ENCODE data around the gene PCDH19. TPM values are rescaled to one million over a fixed set of nuclear protein-coding genes. Genes with fewer than 3 reads are reported as not detected.

PCDH19 gene
- total RNA-seq, 1 donor from 2014 or later = 47.5 TPM

DNA sequence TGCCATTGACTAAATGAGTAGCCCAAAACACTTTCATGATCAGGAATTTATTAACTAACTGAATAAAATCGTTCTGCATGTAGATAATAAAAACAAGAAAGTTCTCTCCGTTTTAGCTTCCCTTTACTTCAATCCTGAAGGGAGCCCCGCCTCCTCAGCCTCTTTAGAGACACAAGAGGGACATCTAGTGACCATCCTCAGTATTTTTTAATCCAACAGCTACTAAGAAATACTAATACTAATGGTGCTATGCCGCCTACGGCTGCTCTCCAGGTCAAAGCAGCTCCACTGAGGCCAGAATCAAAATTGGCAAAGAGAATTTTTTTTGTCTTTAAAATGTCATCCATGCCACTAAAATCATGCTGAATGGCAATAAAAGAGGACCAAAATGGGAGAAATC is 3.2 kb upstream of the PCDH19 start:
- no peaks in the 10 kb centered on the region for H3K9me3 Mint-ChIP-seq (ENCODE audit: low read depth)
- peak overlapping the region; percentile 56 for H3K4me3 Mint-ChIP-seq (ENCODE audit: low read depth)
- TF ChIP-seq, protein P1, sequence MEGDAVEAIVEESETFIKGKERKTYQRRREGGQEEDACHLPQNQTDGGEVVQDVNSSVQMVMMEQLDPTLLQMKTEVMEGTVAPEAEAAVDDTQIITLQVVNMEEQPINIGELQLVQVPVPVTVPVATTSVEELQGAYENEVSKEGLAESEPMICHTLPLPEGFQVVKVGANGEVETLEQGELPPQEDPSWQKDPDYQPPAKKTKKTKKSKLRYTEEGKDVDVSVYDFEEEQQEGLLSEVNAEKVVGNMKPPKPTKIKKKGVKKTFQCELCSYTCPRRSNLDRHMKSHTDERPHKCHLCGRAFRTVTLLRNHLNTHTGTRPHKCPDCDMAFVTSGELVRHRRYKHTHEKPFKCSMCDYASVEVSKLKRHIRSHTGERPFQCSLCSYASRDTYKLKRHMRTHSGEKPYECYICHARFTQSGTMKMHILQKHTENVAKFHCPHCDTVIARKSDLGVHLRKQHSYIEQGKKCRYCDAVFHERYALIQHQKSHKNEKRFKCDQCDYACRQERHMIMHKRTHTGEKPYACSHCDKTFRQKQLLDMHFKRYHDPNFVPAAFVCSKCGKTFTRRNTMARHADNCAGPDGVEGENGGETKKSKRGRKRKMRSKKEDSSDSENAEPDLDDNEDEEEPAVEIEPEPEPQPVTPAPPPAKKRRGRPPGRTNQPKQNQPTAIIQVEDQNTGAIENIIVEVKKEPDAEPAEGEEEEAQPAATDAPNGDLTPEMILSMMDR (IDR thresholded peaks at IDR 0.05; ENCODE audit: unreplicated experiment) = peak; percentile 81
- H3K36me3 Mint-ChIP-seq (ENCODE audit: insufficient read depth) = peaks cover under 1% of the 10 kb centered on the region
- peaks cover 52% of the 10 kb centered on the region for H3K27me3 Mint-ChIP-seq
- H3K4me1 Mint-ChIP-seq (ENCODE audit: low read depth) = peaks cover 37% of the 10 kb centered on the region
- H3K27ac Mint-ChIP-seq = no peak overlapping the region
- no peak for DNase-seq (ENCODE audit: low spot score, unreplicated experiment)

GRCh38 chrX:100411802-100412715 is 2.0 kb upstream of the PCDH19 start:
- no peak overlapping the region for H3K27ac Mint-ChIP-seq
- DNase-seq (ENCODE audit: low spot score, unreplicated experiment) = no peak
- peaks cover 58% of the 10 kb centered on the region for H3K27me3 Mint-ChIP-seq
- peaks cover 1% of the 10 kb centered on the region for H3K9me3 Mint-ChIP-seq (ENCODE audit: low read depth)
- TF ChIP-seq, protein P1 (IDR thresholded peaks at IDR 0.05; ENCODE audit: unreplicated experiment) = no peak
- peaks cover 9% of the 10 kb centered on the region for H3K36me3 Mint-ChIP-seq (ENCODE audit: insufficient read depth)
- peak overlapping the region; percentile 70 for H3K4me3 Mint-ChIP-seq (ENCODE audit: low read depth)
- peaks cover 26% of the 10 kb centered on the region for H3K4me1 Mint-ChIP-seq (ENCODE audit: low read depth)

GRCh38 chrX:100410901-100411801 is 1.1 kb upstream of the PCDH19 start:
- peaks cover 5% of the 10 kb centered on the region for H3K9me3 Mint-ChIP-seq (ENCODE audit: low read depth)

DNA sequence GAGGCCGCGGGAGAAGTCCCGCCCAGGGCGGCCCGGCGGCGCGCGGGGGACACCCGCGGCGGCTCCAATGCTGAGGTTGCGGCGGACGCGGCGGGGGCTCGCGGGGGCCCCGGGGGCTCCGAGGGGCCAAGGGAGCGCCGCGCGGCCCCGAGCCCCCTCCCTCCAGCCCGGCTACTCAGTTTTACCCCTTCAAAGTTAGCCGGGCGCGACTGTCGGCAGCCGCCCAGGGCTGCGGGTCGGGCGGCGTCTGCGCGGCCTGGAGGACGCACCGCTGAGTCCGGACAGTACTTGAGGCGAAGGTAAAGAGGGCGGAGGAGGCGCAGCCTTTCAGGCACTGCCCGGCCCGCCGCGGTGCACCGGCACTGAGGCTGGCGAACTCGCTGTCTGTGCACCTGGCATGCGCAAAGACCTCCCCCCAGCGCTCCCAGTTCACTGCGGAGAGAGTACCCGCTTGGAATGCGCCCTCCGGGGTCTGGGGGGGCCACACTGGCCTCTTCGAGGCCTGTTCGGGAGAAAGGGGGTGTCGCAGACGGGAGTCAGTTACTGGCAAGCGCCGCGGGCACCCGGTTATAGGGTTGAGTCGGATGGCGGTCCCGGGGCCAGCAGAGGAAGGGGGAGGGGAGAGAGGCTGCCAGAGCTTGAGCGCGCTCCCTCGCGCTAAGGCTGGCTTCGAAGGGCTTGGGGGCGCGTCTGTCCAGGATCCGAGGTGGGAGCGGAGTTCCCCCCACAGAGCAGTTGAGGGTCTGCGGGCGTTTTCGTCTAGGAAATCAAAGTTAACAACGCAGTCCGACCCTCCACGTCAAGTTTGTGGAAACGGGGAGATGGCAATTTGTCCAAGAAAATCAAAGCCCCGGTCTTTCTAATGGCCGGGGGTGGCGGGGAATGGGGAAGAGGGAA is 1.1 kb downstream of the PCDH19 start:
- Mint-ChIP-seq H3K4me1 (ENCODE audit: low read depth) (peaks cover 28% of the 10 kb centered on the region), H3K27me3 (peaks cover 72% of the 10 kb centered on the region)

More at GRCh38 chrX:100410901-100411801, 1.1 kb upstream of the PCDH19 start:
- TF ChIP-seq, protein P1 (IDR thresholded peaks at IDR 0.05; ENCODE audit: unreplicated experiment) = no peak
- Mint-ChIP-seq H3K4me3 (ENCODE audit: low read depth) (peak overlapping the region; percentile 70), H3K27me3 (peaks cover 63% of the 10 kb centered on the region), H3K4me1 (ENCODE audit: low read depth) (peaks cover 24% of the 10 kb centered on the region), H3K27ac (no peak overlapping the region), H3K36me3 (ENCODE audit: insufficient read depth) (peaks cover 16% of the 10 kb centered on the region)
- no peak for DNase-seq (ENCODE audit: low spot score, unreplicated experiment)

More for the DNA sequence above, 1.1 kb downstream of the PCDH19 start:
- Mint-ChIP-seq H3K4me3 (ENCODE audit: low read depth) (peak overlapping the region; percentile 95), H3K36me3 (ENCODE audit: insufficient read depth) (peaks cover 18% of the 10 kb centered on the region), H3K27ac (no peak overlapping the region), H3K9me3 (ENCODE audit: low read depth) (peaks cover 5% of the 10 kb centered on the region)
- no peak for DNase-seq (ENCODE audit: low spot score, unreplicated experiment)
- TF ChIP-seq, protein P1 (IDR thresholded peaks at IDR 0.05; ENCODE audit: unreplicated experiment) = no peak

Data from progenitor cell of endocrine pancreas (in vitro differentiated cells).